SK-N-SH (cell line): ENCODE results near the gene TFPI. TPM values are rescaled to one million over a fixed set of nuclear protein-coding genes. Genes with fewer than 3 reads are reported as not detected.

ENCODE experiments used
- CTCF ChIA-PET: fragments of 300-600, 350-600 bp; formaldehyde crosslinking; extraction: SDS; loops from one replicate; lab custom pipeline; 2021; lab: Yijun Ruan, JAX
- POLR2A ChIA-PET: fragments of 350-600 bp; sonication (Branson Sonifier 250); formaldehyde crosslinking; extraction: SDS; loops from one replicate; lab custom pipeline; 2020; ENCODE audit warnings: antibody characterized with exemption, inconsistent platforms; lab: Yijun Ruan, JAX
- DNase-seq: peaks from one replicate; pipeline ENCODE4 v3.0.0; 2012
- H2AFZ ChIP-seq: fragments of 200-600 bp; sonication (generic); 2 replicates; pipeline ENCODE4 v1.8.1; 2016; ENCODE audit warnings: antibody characterized with exemption, mild to moderate bottlenecking, low read depth
- H3F3A ChIP-seq: fragments of 200-600 bp; sonication (generic); replicated peaks from 2 replicates; pipeline ENCODE3; 2016; ENCODE audit warnings: antibody characterized with exemption, mild to moderate bottlenecking; ENCODE audit not compliant: insufficient read depth
- H3K27ac ChIP-seq, 2 experiments: fragments of 200-500 bp in 1 of 2; fragments of 200-600 bp in 1 of 2; sonication (Bioruptor generic) in 1 of 2; sonication (generic), shearing (Covaris generic) in 1 of 2; 2 replicates each; pipeline versions ENCODE4 v1.5.1 to v1.6.1; 2014 to 2016; ENCODE audit warnings: low read depth in 2 of 2, inconsistent platforms in 1 of 2, low read length in 1 of 2, mild to moderate bottlenecking in 1 of 2, mixed read lengths in 1 of 2
- H3K27me3 ChIP-seq: fragments of 200-600 bp; sonication (generic), shearing (Covaris generic); 2 replicates; pipeline ENCODE4 v1.6.1; 2016; ENCODE audit warnings: mixed run types; ENCODE audit not compliant: insufficient read depth
- H3K36me3 ChIP-seq, 2 experiments: fragments of 200-500 bp in 1 of 2; fragments of 200-600 bp in 1 of 2; sonication (Bioruptor generic) in 1 of 2; sonication (generic) in 1 of 2; replicated peaks in 1 of 2; 2 replicates each; pipeline versions ENCODE3 to v1.5.1; 2014 to 2016; ENCODE audit warnings: low read length in 1 of 2, mild to moderate bottlenecking in 1 of 2; ENCODE audit not compliant: insufficient read depth in 2 of 2, control insufficient read depth in 1 of 2
- H3K4me1 ChIP-seq, 2 experiments: fragments of 200-500 bp in 1 of 2; fragments of 200-600 bp in 1 of 2; sonication (Bioruptor generic) in 1 of 2; sonication (generic), shearing (Covaris generic) in 1 of 2; 2 replicates each; pipeline versions ENCODE4 v1.5.1 to v1.6.1; 2014 to 2016; ENCODE audit warnings: low read depth in 1 of 2, low read length in 1 of 2, mixed run types in 1 of 2; ENCODE audit not compliant: insufficient read depth in 2 of 2, control insufficient read depth in 1 of 2
- H3K4me2 ChIP-seq: fragments of 200-600 bp; sonication (generic), shearing (Covaris generic); 2 replicates; pipeline ENCODE4 v1.6.1; 2017; ENCODE audit warnings: mixed run types
- H3K4me3 ChIP-seq, 2 experiments: fragments of 200-500 bp in 1 of 2; fragments of 200-600 bp in 1 of 2; sonication (Bioruptor generic) in 1 of 2; sonication (generic), shearing (Covaris generic) in 1 of 2; 2 replicates each; pipeline versions ENCODE4 v1.5.1 to v1.8.1; 2014 to 2016; ENCODE audit warnings: low read depth in 2 of 2, inconsistent platforms in 1 of 2, low read length in 1 of 2, mild to moderate bottlenecking in 1 of 2, mixed read lengths in 1 of 2, moderate library complexity in 1 of 2
- H3K79me2 ChIP-seq: fragments of 200-600 bp; sonication (generic); 2 replicates; pipeline ENCODE4 v1.8.1; 2017; ENCODE audit warnings: mild to moderate bottlenecking; ENCODE audit not compliant: insufficient read depth
- H3K9ac ChIP-seq: fragments of 200-600 bp; sonication (generic); 2 replicates; pipeline ENCODE4 v1.6.1; 2017; ENCODE audit warnings: mixed run types
- H3K9me2 ChIP-seq: fragments of 200-600 bp; sonication (generic); 2 replicates; pipeline ENCODE4 v1.6.1; 2017; ENCODE audit warnings: mixed run types
- H3K9me3 ChIP-seq: fragments of 200-600 bp; sonication (generic); 2 replicates; pipeline ENCODE4 v1.6.1; 2017; ENCODE audit warnings: mixed run types, mild to moderate bottlenecking, moderate library complexity
- H4K20me1 ChIP-seq: fragments of 200-600 bp; sonication (generic); 2 replicates; pipeline ENCODE4 v1.6.1; 2017; ENCODE audit warnings: mild to moderate bottlenecking, mixed run types; ENCODE audit not compliant: insufficient read depth
- CTCF ChIP-seq: fragments of 200-600 bp; sonication (generic); IDR thresholded peaks from 2 replicates; pipeline ENCODE4 v1.6.1; 2017; ENCODE audit warnings: antibody characterized with exemption, mild to moderate bottlenecking, moderate library complexity
- EP300 ChIP-seq, 2 experiments: IDR thresholded peaks; 2 replicates each; pipeline versions ENCODE4 v1.4.0 to v1.6.1; 2012; ENCODE audit warnings: borderline replicate concordance in 1 of 2, low read depth in 1 of 2, low read length in 1 of 2
- EZH2phosphoT487 ChIP-seq: fragments of 200-600 bp; sonication (generic); IDR thresholded peaks from 2 replicates; pipeline ENCODE4 v1.6.1; 2017; ENCODE audit warnings: low read depth, mixed run types, mild to moderate bottlenecking, antibody characterized with exemption, moderate library complexity, borderline replicate concordance
- FOSL2 ChIP-seq: IDR thresholded peaks from 2 replicates; pipeline ENCODE4 v1.4.0; 2012; ENCODE audit warnings: low read depth, mild to moderate bottlenecking, moderate library complexity, borderline replicate concordance
- GATA2 ChIP-seq: sonication (generic); formaldehyde crosslinking; IDR thresholded peaks from 2 replicates; pipeline ENCODE4 v1.5.0; 2020; ENCODE audit warnings: mild to moderate bottlenecking, missing genetic modification reagents
- MEF2A ChIP-seq: IDR thresholded peaks from 2 replicates; pipeline ENCODE4 v1.4.0; 2012; ENCODE audit warnings: low read depth, borderline replicate concordance
- NFIC ChIP-seq: IDR thresholded peaks from 2 replicates; pipeline ENCODE4 v1.4.0; 2012; ENCODE audit warnings: borderline replicate concordance
- POLR2AphosphoS5 ChIP-seq: IDR thresholded peaks from 2 replicates; pipeline ENCODE4 v1.6.1; 2012; ENCODE audit warnings: low read depth, low read length
- RXRA ChIP-seq: IDR thresholded peaks from 2 replicates; pipeline ENCODE4 v1.4.0; 2012; ENCODE audit warnings: low read depth, mild to moderate bottlenecking, borderline replicate concordance
- WGBS: methylation state at CpG from one replicate; pipeline ENCODE4 v1.1.6; 2017; ENCODE audit warnings: low lambda C conversion rate; 5-methylcytosine and 5-hydroxymethylcytosine counted together
- polyA plus RNA-seq, 3 experiments: library from polyadenylated mRNA; depleted of rRNA; stranded (reverse); fragments of >200 nt; gene quantifications; 2 replicates each; pipeline ENCODE4 v1.2.3, GENCODE V29; 2012
- TF ChIP-seq, protein P1 (sequence below): fragments of 150-350 bp; IDR thresholded peaks from 2 replicates; pipeline ENCODE4 v1.6.1; 2016; ENCODE audit warnings: mild to moderate bottlenecking, low read depth, low read length
- TF ChIP-seq, protein P2 (sequence below): IDR thresholded peaks from 2 replicates; pipeline ENCODE4; 2012
- TF ChIP-seq, protein P3 (sequence below): IDR thresholded peaks from 2 replicates; pipeline ENCODE4 v1.4.0; 2012; ENCODE audit warnings: low read depth

Gene TFPI
- polyA plus RNA-seq, 1 of the 3 experiments (the other 2 are of a cell fraction): 2.1 TPM

- no peak for DNase-seq
- no peak overlapping the region for H3K27ac ChIP-seq
- no peaks in the 10 kb centered on the region for H3K36me3 ChIP-seq
- H3F3A ChIP-seq: peaks cover 3% of the 10 kb centered on the region
- no peaks in the 10 kb centered on the region for H3K27me3 ChIP-seq
- no peak overlapping the region for H3K4me3 ChIP-seq
- 85% methylated on average over 3 of the region's 3 CpGs for WGBS
- H3K9me2 ChIP-seq: no peaks in the 10 kb centered on the region
- H4K20me1 ChIP-seq: no peaks in the 10 kb centered on the region
- H3K4me1 ChIP-seq: peaks cover 8 to 18% of the 10 kb centered on the region in 2 experiments
- POLR2A ChIA-PET: no interaction called here
- no peaks in the 10 kb centered on the region for H3K79me2 ChIP-seq
- H3K4me2 ChIP-seq: no peak overlapping the region
- CTCF ChIA-PET: interaction anchor here (1.7 to 8.6 kb wide), 2 partner anchors 20 to 74 kb away, joined by 3 to 335 read pairs; no protein-coding TSS in a partner anchor
- H3K9ac ChIP-seq: no peak overlapping the region
- no peaks in the 10 kb centered on the region for H3K9me3 ChIP-seq
- TF ChIP-seq GATA2 (CRISPR knock-in tag) (no peak), EZH2phosphoT487 (no peak)
- TF ChIP-seq, protein P1, sequence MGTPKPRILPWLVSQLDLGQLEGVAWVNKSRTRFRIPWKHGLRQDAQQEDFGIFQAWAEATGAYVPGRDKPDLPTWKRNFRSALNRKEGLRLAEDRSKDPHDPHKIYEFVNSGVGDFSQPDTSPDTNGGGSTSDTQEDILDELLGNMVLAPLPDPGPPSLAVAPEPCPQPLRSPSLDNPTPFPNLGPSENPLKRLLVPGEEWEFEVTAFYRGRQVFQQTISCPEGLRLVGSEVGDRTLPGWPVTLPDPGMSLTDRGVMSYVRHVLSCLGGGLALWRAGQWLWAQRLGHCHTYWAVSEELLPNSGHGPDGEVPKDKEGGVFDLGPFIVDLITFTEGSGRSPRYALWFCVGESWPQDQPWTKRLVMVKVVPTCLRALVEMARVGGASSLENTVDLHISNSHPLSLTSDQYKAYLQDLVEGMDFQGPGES: no peak
- TF ChIP-seq, protein P2, sequence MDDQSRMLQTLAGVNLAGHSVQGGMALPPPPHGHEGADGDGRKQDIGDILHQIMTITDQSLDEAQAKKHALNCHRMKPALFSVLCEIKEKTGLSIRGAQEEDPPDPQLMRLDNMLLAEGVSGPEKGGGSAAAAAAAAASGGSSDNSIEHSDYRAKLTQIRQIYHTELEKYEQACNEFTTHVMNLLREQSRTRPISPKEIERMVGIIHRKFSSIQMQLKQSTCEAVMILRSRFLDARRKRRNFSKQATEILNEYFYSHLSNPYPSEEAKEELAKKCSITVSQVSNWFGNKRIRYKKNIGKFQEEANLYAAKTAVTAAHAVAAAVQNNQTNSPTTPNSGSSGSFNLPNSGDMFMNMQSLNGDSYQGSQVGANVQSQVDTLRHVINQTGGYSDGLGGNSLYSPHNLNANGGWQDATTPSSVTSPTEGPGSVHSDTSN: no peak
- TF ChIP-seq, all 33 proteins: peak for 0
- H2AFZ ChIP-seq: no peak overlapping the region
These were observed 47.8 kb downstream of the TFPI start for GRCh38 chr2:187506416-187506815.

DNA sequence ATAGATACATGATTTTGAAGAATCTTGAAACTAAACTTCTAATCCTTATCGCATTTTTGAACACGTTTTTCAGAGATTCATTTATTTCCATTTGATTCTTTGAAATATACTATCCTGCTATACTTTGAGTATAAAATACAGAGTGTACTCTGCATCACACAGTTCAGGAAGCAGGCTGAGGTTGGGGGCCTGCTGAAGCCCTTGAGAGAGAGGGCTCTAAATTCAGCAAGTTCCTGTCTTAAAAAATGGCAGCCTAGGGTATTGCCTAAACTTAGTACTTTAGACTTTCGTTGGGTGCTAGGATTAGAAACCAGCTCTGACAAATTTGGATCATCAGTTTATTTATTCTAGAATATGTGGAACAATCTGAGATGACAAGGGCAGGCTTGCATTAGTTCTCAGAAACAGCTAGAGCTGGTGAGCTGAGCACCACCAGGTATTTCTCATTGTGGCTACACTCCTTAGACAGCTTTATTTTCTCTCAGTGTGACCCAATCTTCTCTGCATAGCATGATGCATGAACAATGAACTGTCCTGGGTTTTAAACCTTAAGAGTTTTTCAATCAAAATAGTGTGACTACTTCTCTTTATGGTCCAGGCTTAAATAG, 49.1 kb downstream of the TFPI start:
- ChIA-PET POLR2A (no interaction called here), CTCF (interaction anchor here (0.6 to 8.6 kb wide), 4 partner anchors 21 to 1907 kb away, joined by 3 to 335 read pairs (median 4); no protein-coding TSS in a partner anchor)
- peak overlapping the region in 1 of 2 experiments; percentile 76; a peak in 2 of 4 replicates for H3K27ac ChIP-seq
- H3F3A ChIP-seq: peaks cover 8% of the 10 kb centered on the region
- H2AFZ ChIP-seq: no peak overlapping the region
- no peaks in the 10 kb centered on the region for H3K27me3 ChIP-seq
- no peak for DNase-seq
- TF ChIP-seq EP300 (IDR thresholded peaks at IDR 0.05; ENCODE audit: borderline replicate concordance in 1 of 2, low read depth in 1 of 2, low read length in 1 of 2) (no peak), CTCF (no peak), FOSL2 (no peak), NFIC (no peak), MEF2A (no peak), POLR2AphosphoS5 (no peak), RXRA (no peak)
- TF ChIP-seq, protein P3, sequence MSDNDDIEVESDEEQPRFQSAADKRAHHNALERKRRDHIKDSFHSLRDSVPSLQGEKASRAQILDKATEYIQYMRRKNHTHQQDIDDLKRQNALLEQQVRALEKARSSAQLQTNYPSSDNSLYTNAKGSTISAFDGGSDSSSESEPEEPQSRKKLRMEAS: no peak
- no peaks in the 10 kb centered on the region for H4K20me1 ChIP-seq
- H3K79me2 ChIP-seq: no peaks in the 10 kb centered on the region
- no peaks in the 10 kb centered on the region for H3K9me3 ChIP-seq
- no peaks in the 10 kb centered on the region for H3K36me3 ChIP-seq
- H3K4me3 ChIP-seq: no peak overlapping the region
- no peak overlapping the region for H3K9ac ChIP-seq
- H3K4me1 ChIP-seq: peaks cover 11 to 21% of the 10 kb centered on the region in 2 experiments
- no peaks in the 10 kb centered on the region for H3K9me2 ChIP-seq
- H3K4me2 ChIP-seq: no peak overlapping the region
- 97% methylated on average over 3 of the region's 3 CpGs for WGBS
